22Rv1 (cell line): ENCODE measurements around the gene MRAS.

Source experiments
- H3K27ac ChIP-seq: fragments of 450-650 bp; 2 replicates; pipeline ENCODE4 v1.5.1; 2017
- ZFX ChIP-seq: fragments of 450-650 bp; IDR thresholded peaks from 2 replicates; pipeline ENCODE4 v1.6.1; 2017; ENCODE audit warnings: antibody characterized with exemption, borderline replicate concordance
- TF ChIP-seq, protein P1 (sequence below): fragments of 450-650 bp; IDR thresholded peaks from 2 replicates; pipeline ENCODE4 v1.5.1; 2017; ENCODE audit warnings: mild to moderate bottlenecking

Gene MRAS

DNA sequence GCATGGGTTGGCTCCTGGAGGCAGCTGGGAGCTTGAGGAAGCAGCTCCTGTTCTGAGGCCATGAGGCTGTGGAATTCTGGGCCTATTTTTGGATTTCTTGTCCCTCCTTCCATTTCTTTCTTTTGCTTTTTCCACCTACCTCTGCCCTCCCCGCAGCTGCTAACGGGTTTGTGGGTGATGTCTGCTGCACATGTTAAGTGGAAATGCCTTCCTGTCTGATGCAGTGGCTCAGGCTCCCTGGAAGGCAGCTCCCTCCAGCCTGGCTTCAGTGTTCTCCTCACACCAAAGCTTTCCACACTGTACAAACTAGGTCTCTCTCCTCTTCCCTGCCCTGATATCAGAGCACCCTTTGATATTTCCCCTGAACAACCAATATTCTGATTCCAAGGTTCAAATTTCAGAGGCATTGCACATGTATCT lies 52.3 kb downstream of the MRAS start:
- no peak overlapping the region for H3K27ac ChIP-seq
- TF ChIP-seq, protein P1, sequence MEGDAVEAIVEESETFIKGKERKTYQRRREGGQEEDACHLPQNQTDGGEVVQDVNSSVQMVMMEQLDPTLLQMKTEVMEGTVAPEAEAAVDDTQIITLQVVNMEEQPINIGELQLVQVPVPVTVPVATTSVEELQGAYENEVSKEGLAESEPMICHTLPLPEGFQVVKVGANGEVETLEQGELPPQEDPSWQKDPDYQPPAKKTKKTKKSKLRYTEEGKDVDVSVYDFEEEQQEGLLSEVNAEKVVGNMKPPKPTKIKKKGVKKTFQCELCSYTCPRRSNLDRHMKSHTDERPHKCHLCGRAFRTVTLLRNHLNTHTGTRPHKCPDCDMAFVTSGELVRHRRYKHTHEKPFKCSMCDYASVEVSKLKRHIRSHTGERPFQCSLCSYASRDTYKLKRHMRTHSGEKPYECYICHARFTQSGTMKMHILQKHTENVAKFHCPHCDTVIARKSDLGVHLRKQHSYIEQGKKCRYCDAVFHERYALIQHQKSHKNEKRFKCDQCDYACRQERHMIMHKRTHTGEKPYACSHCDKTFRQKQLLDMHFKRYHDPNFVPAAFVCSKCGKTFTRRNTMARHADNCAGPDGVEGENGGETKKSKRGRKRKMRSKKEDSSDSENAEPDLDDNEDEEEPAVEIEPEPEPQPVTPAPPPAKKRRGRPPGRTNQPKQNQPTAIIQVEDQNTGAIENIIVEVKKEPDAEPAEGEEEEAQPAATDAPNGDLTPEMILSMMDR: no peak
- TF ChIP-seq ZFX: no peak

DNA sequence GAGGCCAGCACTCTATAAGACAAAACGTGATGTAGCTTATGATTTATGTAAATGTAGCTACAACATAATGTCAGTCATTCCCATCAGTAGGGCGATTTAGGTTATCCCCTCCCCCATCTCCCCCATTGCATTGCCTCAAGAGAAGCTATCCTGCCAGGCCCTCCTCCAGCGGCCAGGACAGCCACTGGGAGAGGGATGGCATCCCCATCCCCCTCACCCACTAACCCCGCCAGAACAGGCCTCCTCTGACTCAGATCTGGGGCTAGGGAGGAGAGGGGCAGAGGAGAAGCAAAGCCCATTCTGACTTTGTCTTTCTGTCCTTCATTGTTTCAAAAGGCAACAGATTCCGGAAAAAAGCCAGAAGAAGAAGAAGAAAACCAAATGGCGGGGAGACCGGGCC lies 53.5 kb downstream of the MRAS start:
- no peak overlapping the region for H3K27ac ChIP-seq

DNA sequence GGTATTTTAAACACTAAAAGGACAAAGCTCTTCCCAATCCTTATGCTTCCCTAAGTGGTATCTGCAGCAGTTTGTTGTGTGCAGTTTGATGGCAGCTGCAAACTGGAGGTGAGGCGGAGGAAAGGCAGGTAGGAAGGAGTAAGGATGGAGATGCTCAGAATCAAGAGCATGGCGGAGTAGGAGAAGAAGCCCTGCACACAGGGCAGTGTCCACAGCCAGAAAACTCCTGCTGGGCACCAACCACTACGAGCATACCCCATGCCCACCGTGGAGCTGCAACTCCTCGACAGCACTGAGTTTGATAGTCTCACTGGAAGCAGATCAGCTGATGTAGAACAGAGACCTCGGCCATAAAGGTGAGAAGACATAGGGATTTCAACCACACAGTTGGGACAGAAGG lies 55.7 kb downstream of the MRAS start:
- TF ChIP-seq ZFX: no peak
- TF ChIP-seq, protein P1: no peak
- no peak overlapping the region for H3K27ac ChIP-seq

More for the DNA sequence above, 53.5 kb downstream of the MRAS start:
- no peak for TF ChIP-seq ZFX

DNA sequence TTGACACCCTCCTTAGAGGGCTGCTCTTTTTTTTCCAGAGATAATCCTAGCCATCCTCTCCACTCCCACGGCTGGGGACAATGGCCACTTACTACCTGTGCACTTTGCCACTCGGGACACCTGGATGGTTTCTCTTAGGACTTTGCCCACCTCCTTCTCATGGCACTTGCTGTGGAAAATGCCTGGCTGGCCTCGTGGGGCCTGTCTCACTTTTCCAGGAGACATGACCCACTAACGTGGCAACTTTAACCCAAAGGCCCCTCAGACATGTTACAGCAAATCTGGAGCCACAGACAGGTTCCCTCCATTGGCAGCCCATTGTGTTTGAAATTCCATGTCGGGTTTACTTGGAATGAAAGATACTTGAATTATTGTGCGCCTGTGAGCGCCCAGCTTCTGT lies 56.6 kb downstream of the MRAS start:
- no peak overlapping the region for H3K27ac ChIP-seq
- TF ChIP-seq, protein P1: no peak
- TF ChIP-seq ZFX: no peak

DNA sequence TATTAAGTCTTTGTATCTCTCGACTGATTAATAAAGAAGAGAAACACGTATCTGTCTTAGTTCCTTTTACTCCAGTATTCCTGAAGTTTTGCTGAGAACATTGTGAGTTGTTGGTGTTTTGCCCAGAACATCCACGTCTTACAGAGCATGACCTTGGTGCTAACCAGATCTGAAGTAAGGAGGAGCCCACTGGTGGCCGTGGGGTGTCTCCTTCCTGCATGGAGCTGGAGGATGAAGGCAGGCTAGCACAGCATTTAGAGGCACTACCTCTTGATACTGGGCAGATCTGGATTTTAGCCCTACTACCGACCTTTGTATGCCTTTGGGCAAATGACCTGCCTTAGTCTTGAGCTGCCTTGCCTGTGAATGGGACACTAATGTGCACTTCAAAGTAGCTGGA lies 57.1 kb downstream of the MRAS start:
- H3K27ac ChIP-seq: no peak overlapping the region
- TF ChIP-seq, protein P1: no peak

DNA sequence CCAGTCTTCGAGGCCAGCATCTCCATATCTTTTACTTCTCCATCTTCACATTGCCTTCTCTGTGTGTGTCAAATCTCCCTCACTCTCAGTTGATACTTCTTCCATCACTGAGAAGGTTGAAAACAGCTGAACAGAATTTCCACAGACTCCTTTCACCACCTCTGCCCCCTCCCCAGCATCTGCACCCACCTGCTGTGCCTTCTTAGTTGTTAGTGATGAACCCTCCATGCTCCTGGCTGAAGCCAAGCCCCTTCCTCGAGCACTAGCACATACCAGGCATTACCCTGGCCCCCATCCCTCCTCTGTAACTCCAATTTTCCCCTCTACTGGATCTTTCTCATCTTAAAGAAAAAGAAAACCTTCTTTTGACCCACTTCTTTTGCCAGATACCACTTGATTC lies 58.2 kb downstream of the MRAS start:
- TF ChIP-seq, protein P1: no peak
- no peak for TF ChIP-seq ZFX
- H3K27ac ChIP-seq: no peak overlapping the region

DNA sequence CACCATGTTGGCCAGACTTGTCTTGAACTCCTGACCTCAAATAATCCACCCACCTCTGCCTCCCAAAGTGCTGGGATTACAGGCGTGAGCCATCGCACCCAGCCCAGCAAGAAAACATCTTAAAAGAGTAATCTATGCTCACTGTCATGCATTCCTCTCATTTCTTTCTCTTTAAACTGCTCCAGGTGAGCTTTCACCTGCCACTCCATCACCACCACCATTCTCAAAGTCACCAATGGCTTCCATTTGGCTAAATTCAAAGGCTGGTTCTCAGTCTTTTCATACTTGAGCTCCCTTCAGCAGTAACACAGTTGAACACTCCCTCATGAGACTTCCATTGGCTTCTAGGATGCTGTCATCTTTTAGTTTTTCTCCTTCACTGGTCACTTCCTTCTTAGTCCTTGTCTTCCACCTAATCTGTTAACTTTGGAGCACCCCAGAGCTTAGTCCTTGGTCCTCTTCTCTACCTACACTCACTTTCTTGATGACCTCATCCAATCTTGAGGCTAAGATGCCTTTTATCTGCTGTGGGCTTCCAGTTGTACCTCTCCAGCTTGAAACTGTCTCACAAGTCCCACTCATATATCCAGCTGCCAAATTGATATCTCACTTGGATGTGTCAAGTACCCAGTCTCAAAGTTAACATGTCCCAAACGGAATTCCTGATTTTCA lies 59.0 kb downstream of the MRAS start:
- H3K27ac ChIP-seq: no peak overlapping the region
- TF ChIP-seq, protein P1: no peak
- no peak for TF ChIP-seq ZFX
